Measurements from ENCODE around the gene LRCH4.

Gene LRCH4

GRCh38 chr7:100585511-100586265 is at the start of gene LRCH4:
LRCH4 (minus strand) TSS chr7:100586129; CDS start chr7:100586100, 29 bp downstream.
- DNase-seq: peak; percentile 74

- peak; percentile 67 for DNase-seq
Measured at GRCh38 chr7:100632951-100633717, 47.2 kb upstream of the LRCH4 start.

GRCh38 chr7:100630066-100630465 is 44.1 kb upstream of the LRCH4 start:
- no peak for DNase-seq

- no peak for DNase-seq
Measured at GRCh38 chr7:100629117-100629716, 43.3 kb upstream of the LRCH4 start.

GRCh38 chr7:100627238-100627549 is 41.3 kb upstream of the LRCH4 start:
- DNase-seq: no peak

- peak; percentile 91 for DNase-seq
Measured at GRCh38 chr7:100626530-100627237, 40.8 kb upstream of the LRCH4 start.

- DNase-seq: no peak
Measured at GRCh38 chr7:100626055-100626454, 40.1 kb upstream of the LRCH4 start.

- DNase-seq: no peak
Measured at GRCh38 chr7:100623951-100624824, 38.3 kb upstream of the LRCH4 start.

GRCh38 chr7:100621554-100621953 is 35.6 kb upstream of the LRCH4 start:
- no peak for DNase-seq

GRCh38 chr7:100620804-100621203 is 34.9 kb upstream of the LRCH4 start:
- no peak for DNase-seq

- no peak for DNase-seq
Measured at GRCh38 chr7:100620239-100620638, 34.3 kb upstream of the LRCH4 start.

- no peak for DNase-seq
Measured at GRCh38 chr7:100614308-100614861, 28.5 kb upstream of the LRCH4 start.

GRCh38 chr7:100613412-100614175 is 27.7 kb upstream of the LRCH4 start:
- no peak for DNase-seq

- peak; percentile 42 for DNase-seq
Measured at GRCh38 chr7:100612730-100613390, 26.9 kb upstream of the LRCH4 start.

- peak; percentile 99 for DNase-seq
Measured at GRCh38 chr7:100611983-100612729, 26.2 kb upstream of the LRCH4 start, which contains the start of gene MOSPD3. MOSPD3 (plus strand) TSS chr7:100612540; CDS start chr7:100612792, 252 bp downstream.

GRCh38 chr7:100609958-100610357 is 24.0 kb upstream of the LRCH4 start:
- no peak for DNase-seq

- no peak for DNase-seq
Measured at GRCh38 chr7:100607111-100607510, 21.2 kb upstream of the LRCH4 start.

- DNase-seq: no peak
Measured at GRCh38 chr7:100606313-100606712, 20.4 kb upstream of the LRCH4 start.
